ENCODE data around the gene ZNF497. TPM values are rescaled to one million over a fixed set of nuclear protein-coding genes. Genes with fewer than 3 reads are reported as not detected.
A peak's percentile ranks its signal among the peaks of the same experiment; 100 is the strongest.

The ZNF497 gene
- total and polyA plus RNA-seq, 2 experiments from 2014 or later, result 1.6 to 4.3 TPM

DNA sequence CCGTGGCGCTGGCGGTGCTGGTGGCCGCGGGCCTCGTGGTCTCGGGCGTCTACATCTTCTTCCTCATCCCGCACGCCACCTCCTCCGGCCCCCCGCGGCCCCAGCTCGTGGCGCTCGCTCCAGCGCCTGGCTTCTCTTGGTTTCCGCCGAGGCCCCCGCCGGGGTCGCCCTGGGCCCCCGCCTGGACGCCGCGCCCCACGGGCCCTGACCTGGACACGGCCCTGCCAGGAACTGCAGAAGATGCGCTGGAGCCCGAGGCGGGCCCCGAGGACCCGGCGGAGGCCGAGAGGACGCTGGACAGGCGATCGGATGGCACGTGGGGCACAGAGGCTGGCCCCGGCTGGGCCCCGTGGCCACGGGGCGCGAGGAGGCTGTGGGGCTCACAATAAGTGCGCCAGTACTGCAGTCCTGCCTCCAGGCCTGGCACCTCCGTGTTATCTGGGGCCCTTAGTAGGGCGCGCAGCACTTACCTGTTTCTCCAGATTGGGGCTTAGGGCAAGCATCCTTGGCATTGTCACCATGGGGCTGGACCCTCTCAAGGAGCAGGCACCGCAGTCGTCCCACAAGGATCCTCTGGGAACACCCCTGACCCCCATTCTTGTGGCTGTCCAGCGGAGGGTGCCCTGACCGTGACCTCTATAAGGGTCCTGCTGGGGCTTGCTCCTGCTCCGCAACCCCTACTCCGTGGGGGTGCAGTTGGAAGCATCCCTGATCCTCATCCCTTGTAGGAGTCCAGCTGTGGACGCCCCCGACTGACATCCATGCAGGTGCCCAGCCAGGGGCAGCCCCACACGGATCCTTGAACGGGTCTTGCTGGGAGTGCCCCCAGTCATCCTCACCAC is 34.4 kb upstream of the ZNF497 start:
- peak overlapping the region; percentile 56 for H3K4me2 ChIP-seq
- H3K79me2 ChIP-seq, result peaks cover under 1% of the 10 kb centered on the region
- H3K27me3 ChIP-seq, result peaks cover 8% of the 10 kb centered on the region
- no peaks in the 10 kb centered on the region for H3K36me3 ChIP-seq (replicated peaks; ENCODE audit: insufficient read depth, low read depth)
- H3K4me1 ChIP-seq (ENCODE audit: insufficient read depth), result peaks cover 11% of the 10 kb centered on the region
- no peak for TF ChIP-seq EZH2phosphoT487 (IDR thresholded peaks at IDR 0.05; ENCODE audit: low read depth, severe bottlenecking, unreplicated experiment)
- no peak for TF ChIP-seq EZH2 (IDR thresholded peaks at IDR 0.05; ENCODE audit: borderline replicate concordance)
- TF ChIP-seq, protein P1, sequence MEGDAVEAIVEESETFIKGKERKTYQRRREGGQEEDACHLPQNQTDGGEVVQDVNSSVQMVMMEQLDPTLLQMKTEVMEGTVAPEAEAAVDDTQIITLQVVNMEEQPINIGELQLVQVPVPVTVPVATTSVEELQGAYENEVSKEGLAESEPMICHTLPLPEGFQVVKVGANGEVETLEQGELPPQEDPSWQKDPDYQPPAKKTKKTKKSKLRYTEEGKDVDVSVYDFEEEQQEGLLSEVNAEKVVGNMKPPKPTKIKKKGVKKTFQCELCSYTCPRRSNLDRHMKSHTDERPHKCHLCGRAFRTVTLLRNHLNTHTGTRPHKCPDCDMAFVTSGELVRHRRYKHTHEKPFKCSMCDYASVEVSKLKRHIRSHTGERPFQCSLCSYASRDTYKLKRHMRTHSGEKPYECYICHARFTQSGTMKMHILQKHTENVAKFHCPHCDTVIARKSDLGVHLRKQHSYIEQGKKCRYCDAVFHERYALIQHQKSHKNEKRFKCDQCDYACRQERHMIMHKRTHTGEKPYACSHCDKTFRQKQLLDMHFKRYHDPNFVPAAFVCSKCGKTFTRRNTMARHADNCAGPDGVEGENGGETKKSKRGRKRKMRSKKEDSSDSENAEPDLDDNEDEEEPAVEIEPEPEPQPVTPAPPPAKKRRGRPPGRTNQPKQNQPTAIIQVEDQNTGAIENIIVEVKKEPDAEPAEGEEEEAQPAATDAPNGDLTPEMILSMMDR (IDR thresholded peaks at IDR 0.05; ENCODE audit: poor library complexity), result no peak
- no peaks in the 10 kb centered on the region for H3K9me2 ChIP-seq (replicated peaks; ENCODE audit: insufficient read depth)
- WGBS (ENCODE audit: low lambda C conversion rate, missing lambda C conversion rate), result 83% methylated on average over 36 of the region's 58 CpGs
- no peak overlapping the region for H2AFZ ChIP-seq
- DNase-seq (ENCODE audit: low spot score), result no peak
- H3K9me3 ChIP-seq (ENCODE audit: low read depth), result no peaks in the 10 kb centered on the region
- no peak overlapping the region for H3K4me3 ChIP-seq
- no peak overlapping the region for H3K27ac ChIP-seq
- H4K20me1 ChIP-seq (ENCODE audit: insufficient read depth, poor library complexity, severe bottlenecking), result peaks cover 3% of the 10 kb centered on the region

DNA sequence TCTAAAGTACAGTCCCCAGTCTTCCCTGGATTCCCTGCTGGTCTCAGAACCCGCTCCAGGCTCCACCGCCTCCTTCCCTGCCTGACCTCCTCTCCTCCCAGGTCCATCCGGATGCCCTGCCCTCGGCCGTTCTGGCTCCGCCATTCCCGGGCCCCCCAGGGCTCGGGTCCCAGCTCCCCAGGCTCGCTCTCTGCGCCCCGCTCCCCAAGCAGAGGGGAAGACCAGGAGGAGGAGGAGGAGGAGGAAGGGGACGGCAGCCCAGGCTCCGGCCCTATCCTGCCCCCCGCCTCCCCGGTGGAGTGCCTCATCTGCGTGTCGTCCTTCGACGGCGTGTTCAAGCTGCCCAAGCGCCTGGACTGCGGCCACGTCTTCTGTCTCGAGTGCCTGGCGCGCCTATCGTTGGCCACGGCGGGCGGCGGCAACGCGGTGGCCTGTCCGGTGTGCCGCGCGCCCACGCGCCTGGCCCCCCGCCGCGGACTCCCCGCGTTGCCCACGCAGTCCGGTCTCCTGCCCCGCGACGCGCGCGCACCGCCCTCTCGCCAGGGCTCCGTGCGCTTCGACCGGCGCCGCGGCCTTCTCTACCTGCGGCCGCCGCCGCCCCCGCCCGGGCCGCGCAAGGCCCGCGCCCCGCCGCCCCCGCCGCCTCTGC is 33.6 kb upstream of the ZNF497 start:
- WGBS (ENCODE audit: low lambda C conversion rate, missing lambda C conversion rate), result 14% methylated on average over 24 of the region's 75 CpGs
- TF ChIP-seq, protein P1 (IDR thresholded peaks at IDR 0.05; ENCODE audit: poor library complexity), result no peak
- TF ChIP-seq EZH2phosphoT487 (IDR thresholded peaks at IDR 0.05; ENCODE audit: low read depth, severe bottlenecking, unreplicated experiment) (no peak), EZH2 (IDR thresholded peaks at IDR 0.05; ENCODE audit: borderline replicate concordance) (no peak)
- peak; percentile 41 for DNase-seq (ENCODE audit: low spot score)
- Histone ChIP-seq H3K27ac (no peak overlapping the region), H3K79me2 (no peaks in the 10 kb centered on the region), H3K4me3 (no peak overlapping the region), H3K4me1 (ENCODE audit: insufficient read depth) (peaks cover 11% of the 10 kb centered on the region), H3K27me3 (peaks cover 8% of the 10 kb centered on the region), H3K9me2 (replicated peaks; ENCODE audit: insufficient read depth) (no peaks in the 10 kb centered on the region), H3K36me3 (replicated peaks; ENCODE audit: insufficient read depth, low read depth) (no peaks in the 10 kb centered on the region), H3K9me3 (ENCODE audit: low read depth) (no peaks in the 10 kb centered on the region), H3K4me2 (peak overlapping the region; percentile 71), H4K20me1 (ENCODE audit: insufficient read depth, poor library complexity, severe bottlenecking) (peaks cover 10% of the 10 kb centered on the region), H2AFZ (no peak overlapping the region)

DNA sequence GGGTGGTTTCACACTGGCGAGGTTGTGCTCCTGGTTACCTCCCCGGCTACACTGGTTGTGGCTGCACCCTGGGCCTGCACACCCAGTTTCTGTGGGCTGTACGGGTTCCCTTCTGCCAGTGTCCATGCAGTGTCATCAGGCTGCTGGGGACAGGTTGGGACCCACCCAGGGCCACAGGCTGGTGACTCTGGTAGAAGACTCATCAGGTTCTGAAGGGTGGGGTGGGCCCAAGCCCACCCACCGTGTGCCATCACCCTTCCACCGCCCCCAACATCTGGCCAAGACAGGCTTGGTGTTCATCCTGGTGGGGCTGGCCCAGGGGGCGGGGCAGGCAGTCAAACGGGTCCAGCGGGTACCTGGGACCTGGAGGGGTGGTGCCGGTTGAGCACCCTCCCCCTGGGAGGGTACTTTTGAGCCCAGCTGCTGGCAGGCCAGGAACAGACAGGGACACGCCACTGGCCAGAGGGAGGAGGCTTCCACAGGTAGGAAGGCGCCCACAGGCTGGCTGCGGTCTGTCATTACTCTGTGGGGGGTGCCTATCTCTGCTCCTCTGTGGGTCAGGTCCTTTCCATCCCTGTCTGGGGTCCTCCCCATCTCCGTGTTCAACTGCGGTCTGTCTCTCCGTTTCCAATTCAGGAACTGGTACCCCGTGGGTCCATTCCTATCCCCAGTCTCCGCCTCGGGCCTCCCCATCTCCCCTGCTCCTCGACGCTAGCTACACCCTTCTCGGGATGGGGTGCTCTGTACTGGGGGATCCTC is 32.8 kb upstream of the ZNF497 start, which contains the start of gene RNF225:
TSS of gene RNF225 (plus strand) at position 437 of the 759 bp plus-strand sequence. CDS start 434 bp downstream, outside the sequence.
- Histone ChIP-seq H3K9me3 (ENCODE audit: low read depth) (no peaks in the 10 kb centered on the region), H3K4me3 (no peak within 1 kb of the TSS), H3K27me3 (peaks cover 8% of the 10 kb centered on the region), H2AFZ (no peak within 1 kb of the TSS), H4K20me1 (ENCODE audit: insufficient read depth, poor library complexity, severe bottlenecking) (peaks cover 11% of the 10 kb centered on the region), H3K4me2 (peak within 1 kb of the TSS; percentile 71), H3K9me2 (replicated peaks; ENCODE audit: insufficient read depth) (no peaks in the 10 kb centered on the region), H3K36me3 (replicated peaks; ENCODE audit: insufficient read depth, low read depth) (no peaks in the 10 kb centered on the region), H3K27ac (no peak within 1 kb of the TSS), H3K4me1 (ENCODE audit: insufficient read depth) (peaks cover 6% of the 10 kb centered on the region), H3K79me2 (peaks cover 4% of the 10 kb centered on the region)
- TF ChIP-seq EZH2 (IDR thresholded peaks at IDR 0.05; ENCODE audit: borderline replicate concordance), result no peak
- TF ChIP-seq, protein P1 (IDR thresholded peaks at IDR 0.05; ENCODE audit: poor library complexity), result no peak
- no peak for TF ChIP-seq EZH2phosphoT487 (IDR thresholded peaks at IDR 0.05; ENCODE audit: low read depth, severe bottlenecking, unreplicated experiment)
- WGBS (ENCODE audit: low lambda C conversion rate, missing lambda C conversion rate), result 44% methylated on average over 21 of the region's 21 CpGs
- DNase-seq (ENCODE audit: low spot score), result peak; percentile 46

Data from hepatocyte (in vitro differentiated cells).